NCI-H2196 treated with DMSO at 0.1 percent for 48 hours (cell line): ENCODE results near the gene ZDHHC8.

ENCODE experiments used
- DNase-seq: peaks from one replicate; lab custom pipeline; 2025; ENCODE audit not compliant: unreplicated experiment; lab: John Stamatoyannopoulos, UW

ZDHHC8 gene

GRCh38 chr22:20177217-20177911 lies 45.8 kb downstream of the ZDHHC8 start:
- no peak for DNase-seq

- no peak for DNase-seq
These were observed 46.7 kb downstream of the ZDHHC8 start for GRCh38 chr22:20178075-20178914.

DNA sequence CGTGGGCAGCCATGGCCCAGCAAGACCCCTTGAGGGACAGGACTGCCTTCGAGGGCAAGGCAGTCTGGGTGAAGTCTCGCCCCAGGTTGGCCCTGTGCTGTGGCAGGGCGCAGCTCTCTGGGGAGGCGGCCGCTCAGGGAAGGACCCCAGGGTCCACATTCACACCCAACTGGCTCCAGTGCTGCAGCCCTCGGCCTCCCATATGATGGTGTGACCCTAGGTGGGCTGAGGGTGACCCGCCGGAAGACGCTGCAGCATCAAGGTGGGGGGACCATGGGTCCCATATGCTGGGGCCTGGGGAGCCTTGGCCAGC lies 47.3 kb downstream of the ZDHHC8 start:
- no peak for DNase-seq

- DNase-seq, result no peak
These were observed 48.0 kb downstream of the ZDHHC8 start for GRCh38 chr22:20179455-20180244.

DNA sequence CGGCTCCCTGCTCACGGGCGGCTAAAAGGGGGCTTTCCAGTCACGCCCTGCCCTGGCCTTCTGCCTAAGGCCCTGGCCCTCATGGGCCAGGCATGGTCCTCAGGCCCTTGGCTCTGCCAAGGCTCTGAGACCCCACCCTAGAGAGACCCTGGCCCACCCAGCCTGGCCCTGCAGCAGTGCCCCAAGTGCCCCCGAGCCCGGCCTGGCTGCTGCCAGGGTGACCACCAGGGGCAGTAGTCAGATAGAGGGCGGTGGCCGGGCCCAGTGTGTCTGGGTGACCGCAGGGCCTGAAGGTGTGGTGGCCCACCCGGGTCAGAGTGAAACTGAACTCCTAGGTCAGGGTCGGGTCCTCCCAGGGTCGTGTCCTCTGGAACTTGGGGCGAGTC lies 48.6 kb downstream of the ZDHHC8 start:
- DNase-seq, result no peak

- no peak for DNase-seq
These were observed 49.0 kb downstream of the ZDHHC8 start for GRCh38 chr22:20180640-20181039.

DNA sequence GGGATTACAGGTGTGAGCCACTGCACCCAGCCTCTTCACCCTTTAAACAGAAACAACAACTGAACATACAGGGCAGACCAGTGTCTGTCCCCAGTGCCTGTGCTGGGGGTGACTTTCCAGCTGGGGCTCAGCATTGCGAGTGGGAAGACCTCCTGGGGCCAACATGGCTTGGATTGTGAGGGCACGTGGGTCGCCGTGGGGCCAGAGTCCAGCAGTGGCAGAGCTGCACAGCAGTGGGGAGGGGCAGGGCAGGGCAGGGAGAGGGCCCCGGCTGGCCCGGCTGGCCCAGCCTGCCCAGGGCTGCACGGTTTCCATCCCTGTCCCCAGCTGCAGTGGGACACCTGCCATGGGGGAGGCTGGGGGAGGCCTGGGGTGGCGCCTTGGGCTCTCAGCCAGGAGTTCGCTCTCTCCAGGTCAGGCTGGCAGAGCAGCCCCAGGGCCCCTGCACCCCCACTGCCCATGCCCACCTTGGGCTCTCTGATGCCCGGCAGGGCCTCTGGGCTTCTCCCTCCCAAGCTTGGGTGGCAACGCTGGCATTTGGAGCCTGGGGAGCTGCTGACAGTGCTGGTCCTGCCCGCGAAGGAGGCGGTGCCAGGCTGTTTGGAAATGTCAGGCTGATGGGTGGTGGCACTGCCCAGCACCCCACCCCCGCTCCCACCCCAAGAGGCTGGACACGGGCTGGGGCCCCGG lies 49.7 kb downstream of the ZDHHC8 start:
- no peak for DNase-seq

GRCh38 chr22:20181884-20182236 lies 50.3 kb downstream of the ZDHHC8 start:
- no peak for DNase-seq

DNA sequence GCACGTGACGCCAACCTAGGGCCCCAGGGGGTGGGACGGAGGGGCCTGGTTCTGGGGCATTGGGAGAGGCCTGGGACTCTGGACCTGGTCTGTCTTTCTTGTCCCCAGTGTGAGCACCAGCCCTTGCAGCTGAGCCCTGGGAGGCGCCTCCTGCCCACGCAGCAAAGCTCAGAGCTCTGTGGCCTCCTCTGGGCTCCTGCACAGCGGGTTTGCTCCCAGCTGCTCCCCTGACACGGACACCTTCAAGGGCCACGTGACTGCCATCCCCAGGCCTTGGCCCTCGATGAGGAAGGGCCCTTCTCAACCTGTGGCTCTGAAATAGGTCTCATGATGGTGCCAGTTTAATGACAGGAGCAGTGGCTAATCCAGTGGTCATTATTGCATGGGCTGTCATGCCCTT lies 50.8 kb downstream of the ZDHHC8 start:
- no peak for DNase-seq

DNA sequence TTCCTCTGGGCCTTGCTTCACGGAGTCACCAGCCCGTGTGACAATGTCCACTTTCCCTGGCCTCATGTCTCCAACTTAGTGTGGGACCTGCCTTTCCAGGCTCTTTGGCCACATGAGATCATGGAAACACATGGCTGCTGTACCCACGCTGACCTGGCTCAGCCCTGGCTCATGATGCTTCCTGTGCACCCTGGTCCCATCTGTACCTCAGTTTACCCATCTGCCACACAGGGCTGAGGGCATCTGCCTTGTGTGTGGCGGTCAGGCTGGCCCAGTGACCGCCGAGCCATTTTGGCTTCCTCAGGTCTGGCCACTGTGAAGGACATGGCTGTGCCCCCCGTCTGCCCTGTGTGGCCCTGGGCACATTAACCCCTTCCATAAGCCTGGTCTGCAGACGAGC lies 51.5 kb downstream of the ZDHHC8 start:
- no peak for DNase-seq

- DNase-seq, result no peak
These were observed 52.2 kb downstream of the ZDHHC8 start for GRCh38 chr22:20183823-20184222.

- no peak for DNase-seq
These were observed 53.0 kb downstream of the ZDHHC8 start for GRCh38 chr22:20184501-20185165.

DNA sequence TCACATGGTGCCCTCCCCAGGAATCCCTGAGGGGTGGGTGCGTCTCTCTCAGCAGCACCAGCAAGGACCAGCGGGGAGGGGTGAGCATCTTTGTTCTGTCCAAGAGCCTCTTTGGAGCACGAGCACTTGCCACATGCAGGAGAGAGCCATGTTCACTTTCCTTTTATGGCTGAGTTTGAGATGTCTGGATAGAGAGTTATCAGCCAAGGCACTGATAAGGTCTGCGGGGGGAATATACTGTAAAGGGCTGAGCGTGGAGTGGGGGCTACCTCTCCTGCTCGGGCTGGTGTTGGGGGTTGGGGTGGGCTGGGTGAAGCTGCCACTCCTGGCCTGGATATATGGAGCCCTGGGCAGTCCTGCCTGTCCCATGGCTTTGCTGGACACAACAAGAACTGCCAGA lies 54.1 kb downstream of the ZDHHC8 start:
- no peak for DNase-seq

- DNase-seq, result no peak
These were observed 54.7 kb downstream of the ZDHHC8 start for GRCh38 chr22:20186183-20186870.

GRCh38 chr22:20186871-20187546 lies 55.4 kb downstream of the ZDHHC8 start:
- DNase-seq, result no peak

DNA sequence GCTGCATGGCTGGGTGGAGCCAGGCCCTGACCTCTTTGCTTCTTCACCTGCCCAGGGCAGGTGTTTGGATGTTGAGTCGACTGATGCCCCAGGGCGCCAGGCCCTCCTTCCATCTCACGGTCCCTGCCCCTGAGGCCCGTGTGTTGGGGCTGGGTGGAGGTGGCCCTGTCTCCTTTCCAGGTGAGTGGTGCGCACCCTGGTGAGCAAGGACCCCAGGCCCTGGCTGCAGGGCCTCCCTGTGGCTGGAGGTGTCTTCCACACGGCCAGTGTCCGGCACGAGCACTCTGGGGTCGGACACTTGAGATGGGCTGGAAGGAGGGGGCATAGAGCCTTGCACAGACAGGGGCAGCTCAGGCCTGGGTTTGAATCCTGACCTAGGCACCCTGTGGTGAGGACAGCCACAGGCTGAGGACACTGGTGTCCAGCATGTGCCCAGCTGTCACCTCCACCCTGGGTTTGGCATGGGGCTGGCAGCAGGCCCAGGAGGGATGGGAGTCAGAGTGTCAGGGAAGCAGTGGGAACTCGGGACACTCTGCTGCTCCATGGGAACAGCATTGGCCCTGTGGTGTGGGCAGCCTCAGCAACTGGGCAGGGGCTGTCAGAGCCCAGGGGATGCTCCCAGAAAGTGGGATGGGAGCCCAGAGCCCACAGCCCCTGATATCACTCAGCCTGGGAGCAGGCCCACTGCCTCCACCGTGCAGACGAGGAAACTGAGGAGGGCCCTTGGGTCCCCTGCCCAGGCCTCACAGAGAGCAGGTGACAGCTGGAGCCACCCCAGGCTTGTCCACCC lies 56.4 kb downstream of the ZDHHC8 start:
- DNase-seq, result no peak

DNA sequence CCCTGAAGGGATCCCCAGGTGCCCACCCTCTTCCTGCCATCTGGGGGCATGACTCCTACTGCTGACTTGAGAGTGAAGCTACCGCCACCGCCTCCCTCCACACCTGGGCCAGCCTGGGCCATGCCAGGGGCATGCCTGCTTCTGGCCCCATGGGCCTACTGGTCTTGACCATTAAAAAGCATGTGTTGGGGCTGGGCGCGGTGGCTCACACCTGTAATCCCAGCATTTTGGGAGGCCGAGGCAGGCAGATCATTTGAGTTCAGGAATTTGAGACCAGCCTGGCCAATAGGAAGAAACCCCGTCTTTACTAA lies 56.9 kb downstream of the ZDHHC8 start:
- DNase-seq, result no peak

GRCh38 chr22:20191000-20191515 lies 59.5 kb downstream of the ZDHHC8 start:
- DNase-seq, result no peak

DNA sequence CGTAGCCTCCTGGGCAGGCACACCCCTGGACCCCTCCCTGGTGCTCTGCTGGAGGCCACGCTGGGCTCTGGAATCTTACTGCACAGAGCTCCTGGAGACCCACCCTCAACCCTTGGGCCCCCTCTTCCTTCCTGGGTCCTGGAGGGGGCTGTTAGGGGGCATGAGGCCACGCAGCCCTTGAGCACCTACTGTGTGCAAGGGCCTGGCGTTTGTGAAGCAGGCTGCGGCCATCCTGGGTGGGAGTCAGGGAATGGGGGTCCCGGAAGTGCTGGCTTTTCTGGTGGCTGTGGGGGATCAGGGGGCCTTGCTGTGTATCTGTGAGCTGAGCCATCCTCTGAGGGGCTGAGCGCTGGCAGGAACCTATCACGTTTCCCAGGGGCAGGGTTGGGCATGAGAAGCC lies 60.2 kb downstream of the ZDHHC8 start:
- DNase-seq, result no peak
